Right lobe of liver (tissue), 4 donors: ENCODE data around the gene S1PR4.

Source experiments
- CTCF ChIP-seq, 4 donors: fragments of 200-600 bp in 3 of 4; fragments of 450-650 bp in 1 of 4; IDR thresholded peaks; one replicate each; pipeline versions ENCODE4 v1.5.1 to v1.8.0; 2016 to 2022; ENCODE audit warnings: antibody characterized with exemption in 4 of 4, mild to moderate bottlenecking in 2 of 4
- POLR2A ChIP-seq: fragments of 450-650 bp; IDR thresholded peaks from one replicate; pipeline ENCODE4 v1.6.1; 2017; ENCODE audit warnings: antibody characterized with exemption, mild to moderate bottlenecking
- donor health status: DM: no; HTN: no; CAD: no.
- donor health status: DM: no; HTN: no; CAD: no.
- donor health status: DM: no; HTN: yes; CAD: no.

GRCh38 chr19:3148503-3148902, 30.1 kb upstream of the S1PR4 start:
- TF ChIP-seq CTCF (IDR thresholded peaks at IDR 0.05) (no peak), POLR2A (no peak)
